UCSD-AML1 (cell line): Measurements from ENCODE around the gene IL3RA.
"Not testable (repeated sequence)": the region's sequence is repeated elsewhere in the genome, so short reads cannot be mapped to it uniquely, and the experiment has no call there.

Experiments
- DNase-seq: peaks from one replicate; lab custom pipeline; 2025; ENCODE audit not compliant: unreplicated experiment; lab: John Stamatoyannopoulos, UW

IL3RA gene

DNA sequence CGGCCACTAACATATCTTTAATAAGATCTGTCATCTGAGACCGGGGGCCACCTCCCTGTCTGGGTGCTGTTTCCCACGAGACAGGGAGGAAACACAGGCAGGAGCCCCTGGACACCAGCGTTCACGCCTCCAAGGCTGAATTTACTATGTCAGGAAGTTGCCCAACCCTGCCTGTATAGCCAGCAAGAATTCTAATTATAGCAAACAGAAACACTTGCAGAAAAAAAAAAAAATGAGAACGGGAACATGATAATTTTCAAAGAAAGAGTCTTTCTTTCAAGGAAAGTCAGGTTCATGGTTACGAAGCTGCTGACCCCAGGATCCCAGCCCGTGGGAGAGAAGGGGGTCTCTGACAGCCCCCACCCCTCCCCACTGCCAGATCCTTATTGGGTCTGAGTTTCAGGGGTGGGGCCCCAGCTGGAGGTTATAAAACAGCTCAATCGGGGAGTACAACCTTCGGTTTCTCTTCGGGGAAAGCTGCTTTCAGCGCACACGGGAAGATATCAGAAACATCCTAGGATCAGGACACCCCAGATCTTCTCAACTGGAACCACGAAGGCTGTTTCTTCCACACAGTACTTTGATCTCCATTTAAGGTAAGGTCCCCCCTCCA lies at the start of gene IL3RA:
TSS of gene IL3RA (plus strand) at position 455 of the 613 bp plus-strand sequence. CDS start 4,981 bp downstream, outside the sequence.
- peak; percentile 86 for DNase-seq

DNA sequence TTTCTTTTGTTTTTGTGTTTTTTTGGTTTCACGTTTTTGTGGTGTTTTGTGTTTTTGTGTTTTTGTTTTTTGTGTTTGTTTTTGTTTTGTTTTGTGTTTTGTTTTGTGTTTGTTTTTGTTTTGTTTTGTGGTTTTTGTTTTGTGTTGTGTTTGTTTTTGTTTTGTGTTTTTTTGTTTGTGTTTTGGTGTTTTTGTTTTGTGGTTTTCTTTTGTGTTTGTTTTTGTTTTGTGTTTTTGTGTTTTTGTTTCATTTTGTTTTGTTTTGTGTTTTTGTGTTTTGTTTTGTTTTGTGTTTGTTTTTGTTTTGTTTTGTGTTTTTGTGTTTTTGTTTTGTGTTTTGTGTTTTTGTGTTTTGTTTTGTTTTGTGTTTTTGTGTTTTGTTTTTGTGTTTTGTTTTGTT lies 47.0 kb upstream of the IL3RA start:
- DNase-seq = no peak

DNA sequence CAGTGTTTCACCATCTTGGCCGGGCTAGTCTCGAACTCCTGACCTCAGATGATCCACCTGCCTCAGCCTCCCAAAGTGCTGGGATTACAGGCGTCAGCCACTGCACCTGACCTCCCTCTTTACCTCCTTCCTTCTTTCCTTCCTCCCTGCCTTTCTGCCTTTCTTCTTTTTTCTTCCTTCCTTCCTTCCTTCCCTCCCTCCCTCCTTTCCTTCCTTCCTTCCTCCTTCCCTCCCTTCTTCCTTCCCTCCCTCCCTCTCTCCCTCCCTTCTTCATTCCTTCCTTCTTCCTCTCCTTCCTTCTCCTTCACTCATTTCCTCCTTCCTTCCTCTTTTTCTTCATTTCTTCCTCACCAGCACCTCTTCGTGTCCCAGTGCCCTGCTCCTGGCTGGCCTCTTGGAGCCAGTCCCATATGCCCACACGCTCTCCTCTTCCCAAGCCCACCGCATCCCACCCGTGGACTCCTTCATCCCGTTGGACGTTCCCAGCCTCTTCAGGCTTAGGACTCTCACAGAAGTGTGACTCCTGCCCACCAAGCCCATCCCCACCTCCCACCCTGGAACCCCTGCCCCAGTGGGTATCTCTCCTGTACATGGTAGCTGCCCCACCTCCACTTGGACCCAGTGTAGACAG lies 45.4 kb upstream of the IL3RA start:
- no peak for DNase-seq

DNA sequence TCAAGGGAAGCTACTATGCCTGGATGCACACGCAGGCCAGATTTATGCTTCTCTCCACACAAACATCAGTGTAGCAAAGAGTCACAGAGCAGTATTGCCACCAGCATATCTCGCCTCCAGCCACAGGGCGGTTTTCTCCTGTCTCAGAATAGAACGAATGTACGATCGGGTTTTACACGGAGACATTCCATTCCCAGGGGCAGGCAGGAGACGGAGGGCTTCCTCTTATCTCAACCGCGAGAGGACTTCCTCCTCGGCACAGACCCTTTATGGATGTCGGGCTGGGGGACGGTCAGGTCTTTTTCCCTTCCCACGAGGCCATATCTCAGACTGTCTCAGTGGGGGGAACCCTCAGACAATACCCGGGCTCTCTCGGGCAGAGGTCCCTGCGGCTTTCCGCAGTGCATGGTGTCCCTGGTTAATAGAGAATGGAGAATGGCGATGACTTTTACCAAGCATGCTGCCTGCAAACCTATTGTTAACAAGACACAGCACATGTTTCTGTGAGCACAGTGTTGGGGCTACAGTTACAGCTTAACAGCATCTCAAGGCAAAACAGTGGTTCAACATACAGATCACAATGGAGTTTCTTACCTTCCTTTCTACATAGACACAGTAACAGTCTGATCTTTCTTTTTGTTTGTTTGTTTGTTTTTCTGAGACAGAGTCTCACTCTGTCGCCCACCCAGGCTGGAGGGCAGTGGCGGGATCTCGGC lies 43.9 kb upstream of the IL3RA start:
- DNase-seq = no peak

DNA sequence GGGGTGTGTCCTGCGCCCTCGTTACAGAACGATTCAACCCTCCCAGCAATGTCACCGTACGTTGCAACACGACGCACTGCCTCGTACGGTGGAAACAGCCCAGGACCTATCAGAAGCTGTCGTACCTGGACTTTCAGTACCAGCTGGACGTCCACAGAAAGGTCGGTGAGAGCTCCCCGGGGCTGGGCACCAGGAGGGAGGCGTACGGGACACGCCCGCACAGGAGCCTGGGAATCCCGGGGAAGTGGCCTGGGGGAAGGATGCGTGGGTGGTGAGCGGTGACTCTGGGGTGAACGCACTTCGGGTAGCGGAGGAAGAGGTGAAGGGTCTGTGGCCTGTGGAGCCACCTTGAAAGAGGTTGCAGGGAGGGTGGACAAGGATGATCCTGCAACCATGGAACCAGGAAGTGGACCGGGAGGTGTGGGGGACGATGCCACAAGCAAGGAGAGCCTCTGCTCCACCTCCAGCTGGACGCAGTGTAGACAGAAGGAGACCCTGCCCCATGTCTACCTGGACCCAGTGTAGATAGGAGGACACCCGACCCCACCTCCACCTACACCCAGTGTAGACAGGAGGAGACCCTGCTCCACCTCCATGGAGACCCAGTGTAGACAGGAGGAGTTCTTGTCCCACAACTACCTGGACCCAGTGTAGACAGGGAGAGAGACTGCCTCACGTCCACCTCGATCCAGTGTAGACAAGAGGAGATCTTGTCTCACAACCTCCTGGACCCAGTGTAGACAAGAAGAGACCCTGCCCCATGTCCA lies 42.1 kb upstream of the IL3RA start:
- DNase-seq = no peak

DNA sequence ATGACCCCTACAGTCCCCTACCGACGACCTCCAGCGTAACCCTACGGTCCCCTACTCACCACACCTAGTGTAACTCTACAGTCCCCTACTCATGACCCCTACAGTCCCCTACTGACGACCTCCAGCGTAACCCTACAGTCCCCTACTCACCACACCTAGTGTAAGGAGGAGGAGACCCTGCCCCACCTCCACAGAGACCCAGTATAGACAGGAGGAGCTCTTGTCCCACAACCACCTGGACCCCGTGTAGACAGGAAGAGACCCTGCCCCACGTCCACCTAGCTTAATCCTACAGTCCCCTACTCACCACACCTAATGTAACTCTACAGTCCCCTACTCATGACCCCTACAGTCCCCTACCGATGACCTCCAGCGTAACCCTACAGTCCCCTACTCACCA lies 41.0 kb upstream of the IL3RA start:
- DNase-seq = no peak

DNA sequence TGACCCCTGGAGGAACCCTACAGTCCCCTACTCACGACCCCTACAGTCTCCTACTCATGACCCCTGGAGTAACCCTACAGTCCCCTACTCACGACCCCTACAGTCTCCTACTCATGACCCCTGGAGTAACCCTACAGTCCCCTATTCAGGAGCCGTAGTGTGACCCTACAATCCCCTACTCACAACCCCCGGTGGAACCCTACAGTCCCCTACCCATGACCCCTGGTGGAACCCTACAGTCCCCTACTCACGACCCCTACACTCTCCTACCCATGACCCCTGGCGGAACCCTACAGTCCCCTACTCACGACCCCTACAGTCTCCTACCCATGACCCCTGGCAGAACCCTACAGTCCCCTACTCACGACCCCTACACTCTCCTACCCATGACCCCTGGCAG lies 39.0 kb upstream of the IL3RA start:
- not testable (repeated sequence) for DNase-seq

DNA sequence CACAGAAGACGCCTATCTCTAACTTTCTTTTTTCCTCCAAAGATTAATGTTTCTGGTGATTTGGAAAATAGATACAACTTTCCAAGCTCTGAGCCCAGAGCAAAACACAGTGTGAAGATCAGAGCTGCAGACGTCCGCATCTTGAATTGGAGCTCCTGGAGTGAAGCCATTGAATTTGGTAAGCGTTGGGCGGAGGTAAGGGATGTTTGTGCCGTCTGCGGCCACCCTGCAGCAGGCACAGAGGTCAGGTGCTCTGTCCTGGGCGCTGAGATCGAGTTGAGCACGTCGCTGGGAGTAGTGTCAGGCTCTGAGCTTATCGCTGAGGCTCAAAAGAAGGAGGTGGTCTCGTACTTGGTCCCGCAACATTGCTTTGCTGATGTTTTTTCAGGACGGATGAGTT lies 36.1 kb upstream of the IL3RA start:
- DNase-seq = no peak

DNA sequence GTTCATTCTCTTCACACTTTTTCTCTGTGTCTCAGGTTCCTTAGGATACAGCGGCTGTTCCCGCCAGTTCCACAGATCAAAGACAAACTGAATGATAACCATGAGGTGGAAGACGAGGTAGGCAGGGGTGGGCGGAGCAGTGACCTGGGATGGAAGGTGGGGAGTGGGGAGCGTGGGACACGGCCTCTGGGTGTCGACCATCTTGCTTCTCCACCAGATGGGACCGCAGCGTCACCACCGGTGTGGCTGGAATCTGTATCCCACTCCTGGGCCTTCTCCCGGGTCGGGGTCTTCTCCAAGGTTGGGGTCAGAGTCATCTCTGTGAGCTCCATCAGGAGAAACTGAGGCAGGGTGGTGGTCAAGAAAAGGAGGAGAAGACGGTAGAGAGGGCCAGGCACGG lies 31.2 kb upstream of the IL3RA start:
- DNase-seq = no peak

DNA sequence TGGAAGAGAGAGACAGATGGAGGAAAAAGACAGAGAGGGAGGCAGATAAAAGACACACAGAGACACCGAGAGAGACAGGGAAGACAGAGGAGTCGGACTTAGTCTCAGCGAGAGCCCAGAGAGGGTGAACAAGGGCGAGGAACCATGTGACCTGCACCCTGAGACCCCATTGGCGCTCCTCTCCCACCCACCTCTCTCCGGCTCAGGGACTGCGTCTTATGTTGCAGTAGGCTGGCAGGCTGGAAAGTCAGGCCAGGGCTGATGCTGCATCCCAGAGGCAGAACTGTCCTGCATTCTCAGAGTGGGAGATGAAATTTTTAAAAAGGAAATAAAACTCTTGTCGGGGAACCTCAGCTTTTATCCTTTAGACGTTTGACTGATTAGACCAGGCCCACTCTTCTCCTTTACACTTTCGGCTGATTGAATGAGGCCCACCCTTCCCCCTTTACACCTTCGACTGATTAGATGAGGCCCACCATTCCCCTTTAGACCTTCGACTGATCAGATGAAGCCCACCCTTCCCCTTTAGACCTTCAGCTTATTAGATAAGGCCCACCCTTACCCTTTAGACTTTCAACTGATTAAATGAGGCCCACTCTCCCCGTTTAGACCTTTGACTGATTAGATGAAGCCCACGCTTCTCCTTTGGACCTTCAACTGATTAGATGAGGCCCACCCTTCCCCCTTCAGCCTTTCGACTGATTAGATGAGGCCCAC lies 29.5 kb upstream of the IL3RA start:
- DNase-seq = no peak

DNA sequence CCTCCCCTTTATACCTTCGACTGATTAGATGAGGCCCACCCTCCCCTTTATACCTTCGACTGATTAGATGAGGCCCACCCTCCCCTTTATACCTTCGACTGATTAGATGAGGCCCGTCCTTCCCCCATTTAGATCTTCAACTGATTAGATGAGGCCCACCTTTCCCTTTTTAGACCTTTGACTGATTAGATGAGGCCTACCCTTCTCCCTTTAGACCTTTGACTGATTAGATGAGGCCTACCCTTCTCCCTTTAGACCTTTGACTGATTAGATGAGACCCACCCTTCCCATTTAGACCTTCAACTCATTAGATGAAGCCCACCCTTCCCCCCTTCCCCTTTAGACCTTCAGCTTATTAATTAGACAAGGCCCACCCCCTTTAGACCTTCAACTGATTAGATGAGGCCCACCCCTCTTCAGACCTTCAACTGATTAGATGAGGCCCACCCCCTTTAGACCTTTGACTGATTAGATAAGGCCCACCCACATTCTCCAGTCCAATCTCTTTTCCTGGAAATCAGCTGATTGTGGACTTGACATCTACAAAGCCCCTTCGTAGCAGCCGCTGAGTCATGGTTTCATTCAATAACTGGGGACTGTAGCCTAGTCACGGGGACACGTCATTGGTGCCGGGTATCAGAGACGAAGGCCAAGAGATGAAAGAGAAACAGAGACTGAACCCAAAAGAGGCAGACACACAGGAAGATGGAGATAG lies 28.8 kb upstream of the IL3RA start:
- no peak for DNase-seq

DNA sequence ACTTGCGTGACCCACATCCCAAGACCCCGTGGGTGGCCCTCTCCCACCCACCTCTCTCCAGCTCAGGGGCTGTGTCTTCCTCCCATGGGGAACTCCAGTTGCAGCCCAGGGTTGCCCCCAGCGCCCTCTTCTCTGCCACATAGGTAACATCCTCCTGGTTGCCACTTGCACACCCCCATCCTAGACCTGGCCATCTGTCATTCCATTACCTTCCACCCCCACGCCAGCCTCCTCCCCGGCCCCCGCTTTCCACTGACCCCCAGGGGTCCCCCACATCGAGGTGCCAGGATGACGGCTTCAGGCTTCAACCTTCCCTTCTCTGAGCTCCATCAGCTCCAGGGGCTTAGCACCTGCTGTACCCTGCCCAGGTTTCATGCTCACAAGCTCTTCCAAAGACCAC lies 28.1 kb upstream of the IL3RA start:
- no peak for DNase-seq

DNA sequence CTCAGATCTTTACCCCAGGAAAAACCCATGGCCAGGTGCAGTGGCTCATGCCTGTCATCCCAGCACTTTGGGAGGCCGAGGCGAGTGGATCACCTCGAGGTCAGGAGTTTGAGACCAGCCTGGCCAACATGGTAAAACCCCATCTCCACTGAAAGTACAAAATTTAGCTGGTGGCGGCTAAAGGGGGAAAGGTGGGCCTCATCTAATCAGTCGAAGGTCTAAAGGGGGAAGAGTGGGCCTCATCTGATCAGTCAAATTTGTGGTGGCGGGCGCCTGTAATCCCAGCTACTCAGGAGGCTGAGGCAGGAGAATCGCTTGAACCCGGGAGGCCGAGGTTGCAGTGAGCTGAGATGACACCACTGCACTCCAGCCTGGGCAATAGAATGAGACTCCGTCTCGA lies 27.7 kb upstream of the IL3RA start:
- not testable (repeated sequence) for DNase-seq

DNA sequence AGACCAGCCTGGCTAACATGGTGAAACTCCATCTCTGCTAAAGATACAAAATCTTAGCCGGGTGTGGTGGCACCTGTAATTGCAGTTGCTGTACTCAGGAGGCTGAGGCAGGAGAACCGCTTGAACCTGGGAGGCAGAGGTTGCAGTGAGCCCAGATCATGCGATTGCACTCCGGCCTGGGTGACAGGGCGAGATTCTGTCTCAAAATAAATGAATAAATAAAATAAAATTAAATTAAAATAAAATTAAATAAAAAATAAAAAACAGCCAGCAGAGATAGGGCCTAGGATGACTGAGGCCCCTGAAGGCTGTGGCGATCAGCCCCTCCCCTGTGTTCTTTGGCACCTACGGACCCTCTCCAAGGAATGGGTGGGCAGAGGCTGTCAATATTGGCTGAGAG lies 22.8 kb upstream of the IL3RA start:
- DNase-seq = no peak

DNA sequence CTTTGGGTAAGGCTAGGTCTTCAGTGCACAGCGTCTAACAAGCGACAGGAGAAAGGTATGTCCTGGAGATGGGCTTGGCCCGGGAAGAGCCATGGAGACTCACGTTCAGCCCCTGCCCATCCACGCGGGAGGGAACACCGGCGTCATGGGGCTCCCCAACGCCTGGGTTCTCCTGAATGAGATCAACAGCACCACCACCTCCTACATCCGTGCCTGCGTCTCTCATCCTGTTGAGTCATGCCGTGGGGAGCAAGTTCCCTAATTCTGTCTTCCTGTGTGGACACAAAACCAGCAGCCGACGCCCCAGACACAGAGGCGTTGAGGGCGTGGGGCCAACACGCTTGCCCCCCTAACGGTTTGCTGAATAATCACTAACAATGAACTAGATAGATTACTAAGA lies 20.1 kb upstream of the IL3RA start:
- DNase-seq = peak; percentile 88

DNA sequence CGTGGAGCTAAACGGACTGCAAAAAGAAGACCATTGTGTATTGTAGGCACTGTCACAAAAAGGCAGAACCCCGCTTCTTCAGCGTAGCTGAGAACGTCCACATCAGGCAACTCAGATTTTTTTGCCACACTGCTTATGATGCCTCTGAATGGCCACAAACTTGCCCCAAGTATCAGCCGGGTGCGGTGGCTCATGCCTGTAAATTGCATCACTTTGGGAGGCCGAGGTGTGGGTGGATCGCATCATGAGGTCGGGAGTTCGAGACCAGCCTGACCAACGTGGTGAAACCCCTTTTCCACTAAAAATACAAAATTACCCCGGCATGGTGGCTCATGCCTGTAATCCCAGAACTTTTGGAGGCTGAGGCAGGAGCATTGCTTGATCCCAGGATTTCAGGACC lies 14.9 kb upstream of the IL3RA start:
- DNase-seq = no peak

DNA sequence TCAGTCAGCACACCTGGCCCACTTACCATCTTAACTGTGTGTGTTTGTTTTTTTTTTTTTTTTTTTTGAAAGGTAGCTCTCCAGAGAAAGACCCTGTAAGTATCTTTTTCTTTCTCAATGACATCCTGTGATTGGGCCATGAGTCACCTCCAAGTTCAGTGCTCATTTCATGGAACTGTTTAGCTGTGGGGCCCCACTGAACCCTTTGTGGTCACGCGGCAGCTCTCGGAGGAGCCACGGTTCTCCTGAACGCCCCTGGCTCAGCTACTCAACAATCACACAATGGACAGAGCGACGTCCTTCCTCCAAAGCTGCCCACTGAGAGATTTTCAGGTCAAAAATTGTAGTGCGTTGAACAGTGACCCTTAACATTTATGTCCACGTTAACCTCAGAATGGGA lies 14.2 kb upstream of the IL3RA start:
- DNase-seq = no peak

DNA sequence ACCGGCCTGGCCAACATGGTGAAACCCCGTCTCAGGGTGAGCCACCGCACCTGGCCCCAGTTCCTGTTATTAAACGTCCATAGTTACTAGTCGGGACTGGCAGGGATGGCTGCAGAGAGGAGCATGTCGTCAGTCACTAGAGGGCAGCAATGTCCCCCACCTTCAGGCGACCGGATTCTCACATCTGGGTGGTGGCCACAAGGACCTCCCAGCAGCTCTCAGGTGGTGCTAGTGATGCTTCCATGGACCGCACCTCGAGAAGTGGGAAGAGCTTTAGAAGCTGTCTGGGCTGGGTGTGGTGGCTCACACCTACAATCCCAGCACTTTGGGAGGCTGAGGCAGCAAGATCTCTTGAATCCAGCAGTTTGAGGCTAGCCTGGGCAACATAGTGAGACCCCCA lies 13.3 kb upstream of the IL3RA start:
- peak; percentile 71 for DNase-seq

DNA sequence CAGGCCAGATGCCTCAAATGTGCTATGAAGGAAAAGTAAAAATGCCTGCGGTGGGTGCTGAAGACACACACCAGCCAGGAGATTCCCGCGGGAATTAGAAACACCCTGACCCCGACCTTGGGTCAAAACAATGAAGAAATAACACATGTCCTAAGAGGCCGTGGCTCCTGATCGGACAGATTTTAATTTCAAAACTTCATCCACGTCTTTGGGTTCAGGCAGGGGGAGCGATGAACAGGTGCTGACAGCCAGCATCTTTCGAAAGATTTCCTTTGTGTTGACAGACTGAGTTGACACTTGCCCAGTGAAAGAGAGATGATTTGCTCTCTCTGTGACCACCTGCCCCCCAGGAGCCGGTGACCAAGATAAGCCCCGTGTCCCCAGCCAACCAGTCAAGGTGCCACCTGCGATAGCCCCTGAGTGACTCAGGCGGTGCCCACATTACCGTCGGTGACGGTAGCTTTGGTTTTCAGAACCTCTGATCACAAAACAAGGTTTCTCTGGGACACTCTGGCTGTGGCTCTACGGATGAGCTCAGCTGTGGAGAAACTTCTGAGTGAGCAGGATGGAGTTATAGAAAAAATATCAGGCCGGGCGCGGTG lies 11.0 kb upstream of the IL3RA start:
- no peak for DNase-seq

DNA sequence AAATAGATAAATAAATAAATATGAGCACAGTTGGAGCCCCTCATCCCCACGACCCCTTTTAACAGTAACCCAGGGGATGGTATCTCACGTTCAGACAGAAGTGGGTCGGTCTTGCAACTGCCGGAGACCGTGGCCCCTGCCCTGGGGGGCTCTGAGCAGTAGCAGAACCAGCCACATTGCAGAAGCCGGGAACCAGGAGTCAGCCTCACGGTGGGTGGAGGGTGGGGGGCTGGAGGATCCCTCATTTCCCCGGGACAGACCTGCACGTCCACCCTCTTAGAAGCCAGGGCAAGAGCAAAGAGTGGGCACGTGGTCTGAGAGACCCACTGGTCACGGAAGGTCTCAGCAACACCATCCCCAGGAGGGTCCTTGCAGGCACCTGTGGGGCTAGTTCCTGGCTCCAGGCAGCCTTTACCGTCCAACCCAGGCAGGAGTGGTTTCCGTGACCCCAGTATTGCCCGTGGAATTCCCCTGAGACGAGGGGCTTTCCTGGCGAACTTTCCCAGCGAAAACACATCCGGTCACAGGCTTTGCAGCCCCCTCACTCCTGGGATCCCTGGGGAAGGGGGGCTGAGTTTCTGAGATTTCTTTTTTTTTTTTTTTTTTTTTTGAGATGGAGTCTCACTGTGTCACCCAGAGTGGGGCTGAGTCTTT lies 8.8 kb upstream of the IL3RA start:
- DNase-seq = no peak
